ENCODE results near the gene VIPR2.
"Not testable (repeated sequence)": the region's sequence is repeated elsewhere in the genome, so short reads cannot be mapped to it uniquely, and the experiment has no call there.

VIPR2 gene

DNA sequence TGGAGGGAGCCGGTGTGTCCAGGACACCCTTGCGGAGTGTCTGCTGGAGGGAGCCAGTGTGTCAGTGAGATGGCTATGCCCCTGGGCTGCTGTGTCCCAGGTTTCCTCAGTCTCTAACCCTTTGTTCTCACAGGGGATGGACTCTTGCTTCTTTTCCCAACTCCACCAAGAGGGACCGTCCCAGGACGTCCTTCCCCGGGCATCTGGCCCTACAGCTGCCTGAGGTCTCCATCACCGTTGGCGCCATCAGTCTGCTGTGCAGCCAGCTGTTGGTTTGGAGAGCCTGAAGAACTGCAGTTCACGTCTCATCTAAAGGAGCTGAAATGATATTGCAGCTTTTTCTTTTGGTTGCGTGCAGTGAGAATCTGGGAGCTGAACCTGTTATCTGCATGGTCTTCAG, 136.2 kb downstream of the VIPR2 start (continued):
- TF ChIP-seq, protein P1, sequence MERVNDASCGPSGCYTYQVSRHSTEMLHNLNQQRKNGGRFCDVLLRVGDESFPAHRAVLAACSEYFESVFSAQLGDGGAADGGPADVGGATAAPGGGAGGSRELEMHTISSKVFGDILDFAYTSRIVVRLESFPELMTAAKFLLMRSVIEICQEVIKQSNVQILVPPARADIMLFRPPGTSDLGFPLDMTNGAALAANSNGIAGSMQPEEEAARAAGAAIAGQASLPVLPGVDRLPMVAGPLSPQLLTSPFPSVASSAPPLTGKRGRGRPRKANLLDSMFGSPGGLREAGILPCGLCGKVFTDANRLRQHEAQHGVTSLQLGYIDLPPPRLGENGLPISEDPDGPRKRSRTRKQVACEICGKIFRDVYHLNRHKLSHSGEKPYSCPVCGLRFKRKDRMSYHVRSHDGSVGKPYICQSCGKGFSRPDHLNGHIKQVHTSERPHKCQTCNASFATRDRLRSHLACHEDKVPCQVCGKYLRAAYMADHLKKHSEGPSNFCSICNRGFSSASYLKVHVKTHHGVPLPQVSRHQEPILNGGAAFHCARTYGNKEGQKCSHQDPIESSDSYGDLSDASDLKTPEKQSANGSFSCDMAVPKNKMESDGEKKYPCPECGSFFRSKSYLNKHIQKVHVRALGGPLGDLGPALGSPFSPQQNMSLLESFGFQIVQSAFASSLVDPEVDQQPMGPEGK (CRISPR knock-in tag; IDR thresholded peaks at IDR 0.05; ENCODE audit: borderline replicate concordance), result no peak
- TF ChIP-seq ARNTL (CRISPR knock-in tag; IDR thresholded peaks at IDR 0.05; ENCODE audit: borderline replicate concordance, low read depth) (no peak), BACH2 (CRISPR knock-in tag; IDR thresholded peaks at IDR 0.05; ENCODE audit: borderline replicate concordance) (no peak), ZFP3 (CRISPR knock-in tag; IDR thresholded peaks at IDR 0.05) (no peak), TCF4 (CRISPR knock-in tag; IDR thresholded peaks at IDR 0.05; ENCODE audit: borderline replicate concordance) (no peak), TOX (CRISPR knock-in tag; IDR thresholded peaks at IDR 0.05; ENCODE audit: borderline replicate concordance) (no peak), ISL1 (CRISPR knock-in tag; IDR thresholded peaks at IDR 0.05) (no peak), PPARA (CRISPR knock-in tag; IDR thresholded peaks at IDR 0.05; ENCODE audit: borderline replicate concordance) (no peak)

- ATAC-seq, result no peak
Observed at GRCh38 chr7:159007996-159008389, 136.7 kb downstream of the VIPR2 start.

GRCh38 chr7:159007364-159007995, 137.2 kb downstream of the VIPR2 start:
- ATAC-seq, result no peak
- no peak for TF ChIP-seq CSDC2 (CRISPR knock-in tag; IDR thresholded peaks at IDR 0.05)
- TF ChIP-seq GLIS3 (CRISPR knock-in tag; IDR thresholded peaks at IDR 0.05), result no peak
- no peak for TF ChIP-seq ZFP3 (CRISPR knock-in tag; IDR thresholded peaks at IDR 0.05)
- TF ChIP-seq, protein P2, sequence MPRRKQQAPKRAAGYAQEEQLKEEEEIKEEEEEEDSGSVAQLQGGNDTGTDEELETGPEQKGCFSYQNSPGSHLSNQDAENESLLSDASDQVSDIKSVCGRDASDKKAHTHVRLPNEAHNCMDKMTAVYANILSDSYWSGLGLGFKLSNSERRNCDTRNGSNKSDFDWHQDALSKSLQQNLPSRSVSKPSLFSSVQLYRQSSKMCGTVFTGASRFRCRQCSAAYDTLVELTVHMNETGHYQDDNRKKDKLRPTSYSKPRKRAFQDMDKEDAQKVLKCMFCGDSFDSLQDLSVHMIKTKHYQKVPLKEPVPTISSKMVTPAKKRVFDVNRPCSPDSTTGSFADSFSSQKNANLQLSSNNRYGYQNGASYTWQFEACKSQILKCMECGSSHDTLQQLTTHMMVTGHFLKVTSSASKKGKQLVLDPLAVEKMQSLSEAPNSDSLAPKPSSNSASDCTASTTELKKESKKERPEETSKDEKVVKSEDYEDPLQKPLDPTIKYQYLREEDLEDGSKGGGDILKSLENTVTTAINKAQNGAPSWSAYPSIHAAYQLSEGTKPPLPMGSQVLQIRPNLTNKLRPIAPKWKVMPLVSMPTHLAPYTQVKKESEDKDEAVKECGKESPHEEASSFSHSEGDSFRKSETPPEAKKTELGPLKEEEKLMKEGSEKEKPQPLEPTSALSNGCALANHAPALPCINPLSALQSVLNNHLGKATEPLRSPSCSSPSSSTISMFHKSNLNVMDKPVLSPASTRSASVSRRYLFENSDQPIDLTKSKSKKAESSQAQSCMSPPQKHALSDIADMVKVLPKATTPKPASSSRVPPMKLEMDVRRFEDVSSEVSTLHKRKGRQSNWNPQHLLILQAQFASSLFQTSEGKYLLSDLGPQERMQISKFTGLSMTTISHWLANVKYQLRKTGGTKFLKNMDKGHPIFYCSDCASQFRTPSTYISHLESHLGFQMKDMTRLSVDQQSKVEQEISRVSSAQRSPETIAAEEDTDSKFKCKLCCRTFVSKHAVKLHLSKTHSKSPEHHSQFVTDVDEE (CRISPR knock-in tag; IDR thresholded peaks at IDR 0.05), result no peak

More at GRCh38 chr7:159007996-159008389, 136.7 kb downstream of the VIPR2 start:
- TF ChIP-seq CSDC2 (CRISPR knock-in tag; IDR thresholded peaks at IDR 0.05), result no peak
- TF ChIP-seq BACH2 (CRISPR knock-in tag; IDR thresholded peaks at IDR 0.05; ENCODE audit: borderline replicate concordance), result no peak
- TF ChIP-seq POU6F1 (CRISPR knock-in tag; IDR thresholded peaks at IDR 0.05; ENCODE audit: borderline replicate concordance, low read depth), result no peak
- TF ChIP-seq, protein P1 (CRISPR knock-in tag; IDR thresholded peaks at IDR 0.05; ENCODE audit: borderline replicate concordance), result no peak
- TF ChIP-seq ARNTL (CRISPR knock-in tag; IDR thresholded peaks at IDR 0.05; ENCODE audit: borderline replicate concordance, low read depth), result no peak

DNA sequence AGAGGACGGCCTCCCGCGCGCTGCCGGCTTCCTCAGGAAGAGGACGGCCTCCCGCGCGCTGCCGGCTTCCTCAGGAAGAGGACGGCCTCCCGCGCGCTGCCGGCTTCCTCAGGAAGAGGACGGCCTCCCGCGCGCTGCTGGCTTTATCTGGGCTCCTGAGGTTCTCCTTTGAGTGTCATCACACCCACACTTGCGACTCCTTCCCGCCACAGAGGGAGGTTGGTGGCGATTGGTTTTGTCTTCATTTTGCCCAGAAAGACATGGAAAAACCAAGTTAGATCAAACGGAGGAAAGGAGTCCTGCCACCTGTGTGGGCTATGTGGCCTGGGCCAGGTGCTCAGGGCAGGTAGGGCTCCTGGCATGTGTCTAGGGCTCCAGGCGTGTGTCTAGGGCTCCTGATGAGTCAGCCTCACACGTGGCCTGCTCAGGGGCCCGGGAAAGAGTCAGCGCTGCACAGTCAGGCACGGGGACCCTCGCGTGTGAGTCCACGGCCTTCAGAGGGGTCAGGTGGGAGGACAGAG, 138.0 kb downstream of the VIPR2 start:
- no peak for ATAC-seq
- TF ChIP-seq CSDC2 (CRISPR knock-in tag; IDR thresholded peaks at IDR 0.05) (no peak), ZFP30 (CRISPR knock-in tag; IDR thresholded peaks at IDR 0.05) (no peak), ZC3H10 (CRISPR knock-in tag; IDR thresholded peaks at IDR 0.05) (no peak), CSRNP3 (CRISPR knock-in tag; IDR thresholded peaks at IDR 0.05) (no peak)
- TF ChIP-seq, protein P3, sequence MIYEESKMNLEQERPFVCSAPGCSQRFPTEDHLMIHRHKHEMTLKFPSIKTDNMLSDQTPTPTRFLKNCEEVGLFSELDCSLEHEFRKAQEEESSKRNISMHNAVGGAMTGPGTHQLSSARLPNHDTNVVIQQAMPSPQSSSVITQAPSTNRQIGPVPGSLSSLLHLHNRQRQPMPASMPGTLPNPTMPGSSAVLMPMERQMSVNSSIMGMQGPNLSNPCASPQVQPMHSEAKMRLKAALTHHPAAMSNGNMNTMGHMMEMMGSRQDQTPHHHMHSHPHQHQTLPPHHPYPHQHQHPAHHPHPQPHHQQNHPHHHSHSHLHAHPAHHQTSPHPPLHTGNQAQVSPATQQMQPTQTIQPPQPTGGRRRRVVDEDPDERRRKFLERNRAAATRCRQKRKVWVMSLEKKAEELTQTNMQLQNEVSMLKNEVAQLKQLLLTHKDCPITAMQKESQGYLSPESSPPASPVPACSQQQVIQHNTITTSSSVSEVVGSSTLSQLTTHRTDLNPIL (CRISPR knock-in tag; IDR thresholded peaks at IDR 0.05; ENCODE audit: low read depth), result no peak

- ATAC-seq, result not testable (repeated sequence)
Observed at GRCh38 chr7:159006022-159006609, 138.6 kb downstream of the VIPR2 start.
